GM12891 (cell line): Measurements from ENCODE around the gene SART3.

ENCODE experiments used
- POLR2A ChIP-seq: IDR thresholded peaks from 2 replicates; pipeline ENCODE4 v1.6.1; 2011; ENCODE audit warnings: low read depth, low read length, control low read depth
- POLR2AphosphoS5 ChIP-seq: IDR thresholded peaks from 2 replicates; pipeline ENCODE4 v1.6.1; 2011; ENCODE audit warnings: low read depth, low read length, control low read depth

DNA sequence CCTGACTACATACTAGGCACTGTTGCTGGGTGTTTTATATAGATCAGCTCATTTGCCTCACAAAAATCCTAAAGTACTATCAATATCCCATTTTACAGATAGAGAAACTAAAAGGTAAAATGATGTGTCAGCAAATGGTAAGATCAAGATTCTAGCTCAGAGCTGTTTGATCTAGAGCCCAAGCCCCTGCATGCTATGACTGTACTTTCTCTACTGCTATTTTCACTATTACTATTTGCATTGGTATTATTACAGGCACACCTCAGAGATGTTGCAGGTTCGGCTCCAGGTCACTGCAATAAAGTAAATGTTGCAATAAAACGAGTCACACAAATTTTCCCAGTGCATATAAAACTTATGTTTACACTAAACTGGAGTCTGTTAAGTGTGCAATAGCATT, 12.3 kb upstream of the SART3 start:
- TF ChIP-seq POLR2A (no peak), POLR2AphosphoS5 (no peak)
